ENCODE data around the gene RGL2.
"Not testable (repeated sequence)": the region's sequence is repeated elsewhere in the genome, so short reads cannot be mapped to it uniquely, and the experiment has no call there.

RGL2 gene

GRCh38 chr6:33296797-33297405 is 1.8 kb downstream of the RGL2 start:
- DNase-seq (ENCODE audit: low read depth in 1 of 2, low spot score in 1 of 2) = no peak
- no peak for TF ChIP-seq JUND (IDR thresholded peaks at IDR 0.05; ENCODE audit: low read depth)
- in situ Hi-C loops (cut with HindIII; ENCODE audit: low pct_unique_long_range_greater_than_20kb, low sequenced_read_pairs) = no loop called here

GRCh38 chr6:33295621-33296369 is 2.9 kb downstream of the RGL2 start:
- TF ChIP-seq JUND (IDR thresholded peaks at IDR 0.05; ENCODE audit: low read depth) = no peak
- DNase-seq (ENCODE audit: low read depth in 1 of 2, low spot score in 1 of 2) = no peak
- in situ Hi-C loops (cut with HindIII; ENCODE audit: low pct_unique_long_range_greater_than_20kb, low sequenced_read_pairs) = no loop called here

- no peak for DNase-seq (ENCODE audit: low read depth in 1 of 2, low spot score in 1 of 2)
- in situ Hi-C loops (cut with HindIII; ENCODE audit: low pct_unique_long_range_greater_than_20kb, low sequenced_read_pairs) = no loop called here
- no peak for TF ChIP-seq JUND (IDR thresholded peaks at IDR 0.05; ENCODE audit: low read depth)
These were observed 4.5 kb downstream of the RGL2 start for GRCh38 chr6:33294086-33294823.

GRCh38 chr6:33292996-33293682 is 5.6 kb downstream of the RGL2 start:
- TF ChIP-seq JUND (IDR thresholded peaks at IDR 0.05; ENCODE audit: low read depth) = no peak
- in situ Hi-C loops (cut with HindIII; ENCODE audit: low pct_unique_long_range_greater_than_20kb, low sequenced_read_pairs) = no loop called here
- DNase-seq (ENCODE audit: low read depth in 1 of 2, low spot score in 1 of 2) = no peak

GRCh38 chr6:33290459-33290858 is 8.3 kb downstream of the RGL2 start:
- no peak for DNase-seq (ENCODE audit: low read depth in 1 of 2, low spot score in 1 of 2)
- no peak for TF ChIP-seq JUND (IDR thresholded peaks at IDR 0.05; ENCODE audit: low read depth)
- in situ Hi-C loops (cut with HindIII; ENCODE audit: low pct_unique_long_range_greater_than_20kb, low sequenced_read_pairs) = no loop called here

- DNase-seq (ENCODE audit: low read depth in 1 of 2, low spot score in 1 of 2) = no peak
- in situ Hi-C loops (cut with HindIII; ENCODE audit: low pct_unique_long_range_greater_than_20kb, low sequenced_read_pairs) = no loop called here
These were observed 8.9 kb downstream of the RGL2 start for GRCh38 chr6:33289784-33290315.

GRCh38 chr6:33288921-33289783 is 9.6 kb downstream of the RGL2 start, which contains the start of the genes PFDN6 and WDR46:
PFDN6 (plus strand) TSS chr6:33289601; CDS start chr6:33289857, 256 bp downstream.
WDR46 (minus strand) TSS chr6:33289239; CDS start chr6:33289170, 69 bp downstream.
- in situ Hi-C loops (cut with HindIII; ENCODE audit: low pct_unique_long_range_greater_than_20kb, low sequenced_read_pairs) = no loop called here
- no peak for TF ChIP-seq JUND (IDR thresholded peaks at IDR 0.05; ENCODE audit: low read depth)
- peak; percentile 88 to 92 for DNase-seq (ENCODE audit: low read depth in 1 of 2, low spot score in 1 of 2)

More at GRCh38 chr6:33289784-33290315, 8.9 kb downstream of the RGL2 start:
- TF ChIP-seq JUND (IDR thresholded peaks at IDR 0.05; ENCODE audit: low read depth) = no peak

- in situ Hi-C loops (cut with HindIII; ENCODE audit: low pct_unique_long_range_greater_than_20kb, low sequenced_read_pairs) = no loop called here
- TF ChIP-seq JUND (IDR thresholded peaks at IDR 0.05; ENCODE audit: low read depth) = no peak
- DNase-seq (ENCODE audit: low read depth in 1 of 2, low spot score in 1 of 2) = no peak
These were observed 10.4 kb downstream of the RGL2 start for GRCh38 chr6:33288141-33288920.

GRCh38 chr6:33286946-33287914 is 11.5 kb downstream of the RGL2 start:
- TF ChIP-seq JUND (IDR thresholded peaks at IDR 0.05; ENCODE audit: low read depth) = no peak
- in situ Hi-C loops (cut with HindIII; ENCODE audit: low pct_unique_long_range_greater_than_20kb, low sequenced_read_pairs) = no loop called here

GRCh38 chr6:33285214-33285613 is 13.5 kb downstream of the RGL2 start:
- in situ Hi-C loops (cut with HindIII; ENCODE audit: low pct_unique_long_range_greater_than_20kb, low sequenced_read_pairs); DNase-seq (ENCODE audit: low read depth in 1 of 2, low spot score in 1 of 2): not testable (repeated sequence)

More at GRCh38 chr6:33286946-33287914, 11.5 kb downstream of the RGL2 start:
- no peak for DNase-seq (ENCODE audit: low read depth in 1 of 2, low spot score in 1 of 2)
